HL-60 (cell line): ENCODE measurements around the gene WIPF1.

ENCODE experiments used
- DNase-seq, 2 experiments: peaks; one replicate each; pipeline ENCODE4 v3.0.0-alpha.2; 2010 to 2020; ENCODE audit warnings: low read depth in 1 of 2, low spot score in 1 of 2
- H3K27ac ChIP-seq: fragments of 250-450 bp; sonication (Bioruptor Pico); replicated peaks from 2 replicates; pipeline ENCODE4 v1.5.1; 2020; ENCODE audit warnings: mild to moderate bottlenecking, moderate library complexity
- H3K27me3 ChIP-seq: fragments of 250-450 bp; sonication (Bioruptor Pico); 2 replicates; pipeline ENCODE4 v1.5.1; 2021; ENCODE audit warnings: mild to moderate bottlenecking, moderate library complexity; ENCODE audit not compliant: insufficient read depth, poor library complexity, severe bottlenecking
- H3K4me3 ChIP-seq: replicated peaks from 2 replicates; pipeline ENCODE4 v1.5.1; 2011; ENCODE audit warnings: mild to moderate bottlenecking, control low read depth, low read length; ENCODE audit not compliant: insufficient read depth
- GABPA ChIP-seq: IDR thresholded peaks from 2 replicates; pipeline ENCODE4 v1.6.1; 2012; ENCODE audit warnings: low read depth
- POLR2AphosphoS5 ChIP-seq: IDR thresholded peaks from 2 replicates; pipeline ENCODE4 v1.6.1; 2012; ENCODE audit warnings: low read depth
- SPI1 ChIP-seq: IDR thresholded peaks from 2 replicates; pipeline ENCODE4 v1.6.1; 2012; ENCODE audit warnings: low read depth, mild to moderate bottlenecking, borderline replicate concordance
- TF ChIP-seq, protein P1 (sequence below): IDR thresholded peaks from one replicate; pipeline ENCODE4 v1.5.1; 2011; ENCODE audit warnings: low read length, control low read depth, inconsistent platforms; ENCODE audit not compliant: insufficient read depth
- TF ChIP-seq, protein P2 (sequence below): IDR thresholded peaks from 2 replicates; pipeline ENCODE4 v1.6.1; 2012; ENCODE audit warnings: low read depth; ENCODE audit not compliant: insufficient replicate concordance

The WIPF1 gene

DNA sequence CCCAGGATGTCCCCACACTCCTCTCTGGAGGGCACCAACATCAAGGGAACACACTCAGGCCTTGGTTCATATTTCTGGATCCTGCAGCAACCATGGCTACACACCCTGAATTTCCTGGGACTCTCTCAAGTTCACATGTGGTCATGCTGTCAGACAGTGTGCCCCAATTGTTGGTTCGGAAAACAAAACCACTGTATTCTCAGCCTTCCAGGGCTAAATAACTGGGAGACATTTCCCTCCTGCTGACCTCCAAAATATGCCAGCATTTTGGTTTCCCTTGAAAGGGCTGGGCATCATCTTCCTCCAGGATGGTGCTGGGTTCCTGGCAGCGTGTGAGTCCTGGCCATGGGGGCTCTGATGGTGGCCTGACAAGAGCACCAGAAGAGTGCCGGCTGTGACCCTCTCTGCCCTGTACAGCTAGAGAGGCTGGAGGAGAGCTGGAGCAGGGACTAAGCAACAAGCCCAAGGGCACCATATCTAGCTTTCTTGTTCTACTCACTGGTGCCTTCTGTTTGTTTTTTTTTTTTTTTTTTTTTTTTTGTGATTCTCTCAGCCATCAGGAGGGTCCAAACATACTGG is 37.5 kb upstream of the WIPF1 start:
- H3K27me3 ChIP-seq, result no peaks in the 10 kb centered on the region
- peak overlapping the region; percentile 97 for H3K27ac ChIP-seq
- DNase-seq, result no peak
- H3K4me3 ChIP-seq, result no peak overlapping the region
- TF ChIP-seq GABPA (no peak), POLR2AphosphoS5 (no peak)
- TF ChIP-seq, protein P1, sequence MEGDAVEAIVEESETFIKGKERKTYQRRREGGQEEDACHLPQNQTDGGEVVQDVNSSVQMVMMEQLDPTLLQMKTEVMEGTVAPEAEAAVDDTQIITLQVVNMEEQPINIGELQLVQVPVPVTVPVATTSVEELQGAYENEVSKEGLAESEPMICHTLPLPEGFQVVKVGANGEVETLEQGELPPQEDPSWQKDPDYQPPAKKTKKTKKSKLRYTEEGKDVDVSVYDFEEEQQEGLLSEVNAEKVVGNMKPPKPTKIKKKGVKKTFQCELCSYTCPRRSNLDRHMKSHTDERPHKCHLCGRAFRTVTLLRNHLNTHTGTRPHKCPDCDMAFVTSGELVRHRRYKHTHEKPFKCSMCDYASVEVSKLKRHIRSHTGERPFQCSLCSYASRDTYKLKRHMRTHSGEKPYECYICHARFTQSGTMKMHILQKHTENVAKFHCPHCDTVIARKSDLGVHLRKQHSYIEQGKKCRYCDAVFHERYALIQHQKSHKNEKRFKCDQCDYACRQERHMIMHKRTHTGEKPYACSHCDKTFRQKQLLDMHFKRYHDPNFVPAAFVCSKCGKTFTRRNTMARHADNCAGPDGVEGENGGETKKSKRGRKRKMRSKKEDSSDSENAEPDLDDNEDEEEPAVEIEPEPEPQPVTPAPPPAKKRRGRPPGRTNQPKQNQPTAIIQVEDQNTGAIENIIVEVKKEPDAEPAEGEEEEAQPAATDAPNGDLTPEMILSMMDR, result no peak
- TF ChIP-seq, protein P2, sequence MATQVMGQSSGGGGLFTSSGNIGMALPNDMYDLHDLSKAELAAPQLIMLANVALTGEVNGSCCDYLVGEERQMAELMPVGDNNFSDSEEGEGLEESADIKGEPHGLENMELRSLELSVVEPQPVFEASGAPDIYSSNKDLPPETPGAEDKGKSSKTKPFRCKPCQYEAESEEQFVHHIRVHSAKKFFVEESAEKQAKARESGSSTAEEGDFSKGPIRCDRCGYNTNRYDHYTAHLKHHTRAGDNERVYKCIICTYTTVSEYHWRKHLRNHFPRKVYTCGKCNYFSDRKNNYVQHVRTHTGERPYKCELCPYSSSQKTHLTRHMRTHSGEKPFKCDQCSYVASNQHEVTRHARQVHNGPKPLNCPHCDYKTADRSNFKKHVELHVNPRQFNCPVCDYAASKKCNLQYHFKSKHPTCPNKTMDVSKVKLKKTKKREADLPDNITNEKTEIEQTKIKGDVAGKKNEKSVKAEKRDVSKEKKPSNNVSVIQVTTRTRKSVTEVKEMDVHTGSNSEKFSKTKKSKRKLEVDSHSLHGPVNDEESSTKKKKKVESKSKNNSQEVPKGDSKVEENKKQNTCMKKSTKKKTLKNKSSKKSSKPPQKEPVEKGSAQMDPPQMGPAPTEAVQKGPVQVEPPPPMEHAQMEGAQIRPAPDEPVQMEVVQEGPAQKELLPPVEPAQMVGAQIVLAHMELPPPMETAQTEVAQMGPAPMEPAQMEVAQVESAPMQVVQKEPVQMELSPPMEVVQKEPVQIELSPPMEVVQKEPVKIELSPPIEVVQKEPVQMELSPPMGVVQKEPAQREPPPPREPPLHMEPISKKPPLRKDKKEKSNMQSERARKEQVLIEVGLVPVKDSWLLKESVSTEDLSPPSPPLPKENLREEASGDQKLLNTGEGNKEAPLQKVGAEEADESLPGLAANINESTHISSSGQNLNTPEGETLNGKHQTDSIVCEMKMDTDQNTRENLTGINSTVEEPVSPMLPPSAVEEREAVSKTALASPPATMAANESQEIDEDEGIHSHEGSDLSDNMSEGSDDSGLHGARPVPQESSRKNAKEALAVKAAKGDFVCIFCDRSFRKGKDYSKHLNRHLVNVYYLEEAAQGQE, result no peak

DNA sequence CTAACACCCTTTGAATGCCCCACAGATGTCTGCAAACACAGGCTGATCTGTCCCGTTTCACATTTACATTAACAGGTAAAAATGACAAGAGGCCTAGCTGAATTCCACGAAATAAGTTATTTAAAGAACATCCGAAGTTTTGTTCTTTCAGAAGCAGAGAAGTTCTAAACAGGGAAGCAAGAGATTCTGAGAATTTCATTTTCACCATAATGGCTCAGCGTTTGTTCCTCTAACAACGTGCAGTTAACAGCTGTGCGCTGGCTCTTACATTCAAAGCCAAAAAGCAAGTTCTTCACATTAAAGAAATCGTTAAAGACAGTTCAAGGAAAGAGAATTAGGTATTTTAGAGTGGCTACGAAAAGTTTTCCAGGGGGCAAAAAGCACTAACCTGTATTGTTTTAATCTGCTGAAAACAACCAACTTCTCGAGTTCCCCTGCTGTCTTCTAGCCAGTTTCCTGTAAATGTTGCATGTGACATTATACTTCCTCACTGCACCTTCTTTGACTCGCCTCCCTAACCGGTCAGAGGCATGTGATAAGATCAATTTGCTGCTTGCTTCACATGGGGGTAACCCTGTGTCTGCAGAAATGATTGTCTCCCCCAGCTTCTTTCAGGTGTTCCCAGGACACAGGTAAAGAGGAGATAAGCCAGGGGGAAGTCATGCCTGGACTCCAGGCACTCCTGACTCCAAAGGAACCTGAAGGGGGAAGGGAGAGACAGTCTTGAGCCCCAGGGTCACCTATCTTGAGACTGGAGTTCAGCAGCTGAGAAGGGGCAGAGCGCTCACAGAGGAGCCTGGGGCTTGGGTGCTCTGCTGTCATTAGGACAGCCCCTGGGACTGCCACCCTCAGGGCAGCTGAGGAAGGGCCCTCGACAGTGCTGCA is 36.8 kb upstream of the WIPF1 start:
- Histone ChIP-seq H3K27ac (peak overlapping the region; percentile 97), H3K27me3 (no peaks in the 10 kb centered on the region), H3K4me3 (peak overlapping the region; percentile 50)
- peak; percentile 67 to 83 for DNase-seq
- peak; percentile 71 for TF ChIP-seq POLR2AphosphoS5
- TF ChIP-seq, protein P2, result peak; percentile 42
- no peak for TF ChIP-seq GABPA
- peak; percentile 87 for TF ChIP-seq SPI1
- TF ChIP-seq, protein P1, result peak; percentile 7

- peak overlapping the region; percentile 97 for H3K27ac ChIP-seq
- DNase-seq, result peak in 1 of 2 experiments; percentile 15
- H3K27me3 ChIP-seq, result no peaks in the 10 kb centered on the region
- H3K4me3 ChIP-seq, result peak overlapping the region; percentile 50
- no peak for TF ChIP-seq GABPA
- TF ChIP-seq, protein P2, result no peak
- no peak for TF ChIP-seq POLR2AphosphoS5
- no peak for TF ChIP-seq SPI1
- TF ChIP-seq, protein P1, result no peak
Measured at GRCh38 chr2:174633623-174633930, 36.0 kb upstream of the WIPF1 start.
